ENCODE data around the gene CDH23.

CDH23 gene

DNA sequence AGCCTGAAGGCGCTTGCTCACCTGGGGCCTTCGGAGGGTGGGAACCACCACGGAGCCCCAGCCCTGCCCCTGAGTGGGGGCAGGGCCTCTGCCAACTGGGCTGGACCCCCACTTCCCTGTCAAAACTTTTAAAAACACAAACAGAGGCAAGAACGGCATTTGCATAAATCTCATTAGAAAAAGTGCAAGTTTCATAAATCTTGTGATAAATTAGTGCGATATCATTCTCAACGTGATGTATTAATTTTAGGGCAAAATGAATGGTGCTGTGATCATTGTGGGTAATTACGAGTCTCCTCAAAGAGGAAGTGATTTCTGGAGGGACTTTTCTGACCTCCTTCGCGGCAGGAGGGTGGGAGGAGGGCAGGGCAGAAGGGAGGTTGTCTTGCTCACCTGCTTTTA lies 98.3 kb downstream of the CDH23 start:
- no peak for DNase-seq

DNA sequence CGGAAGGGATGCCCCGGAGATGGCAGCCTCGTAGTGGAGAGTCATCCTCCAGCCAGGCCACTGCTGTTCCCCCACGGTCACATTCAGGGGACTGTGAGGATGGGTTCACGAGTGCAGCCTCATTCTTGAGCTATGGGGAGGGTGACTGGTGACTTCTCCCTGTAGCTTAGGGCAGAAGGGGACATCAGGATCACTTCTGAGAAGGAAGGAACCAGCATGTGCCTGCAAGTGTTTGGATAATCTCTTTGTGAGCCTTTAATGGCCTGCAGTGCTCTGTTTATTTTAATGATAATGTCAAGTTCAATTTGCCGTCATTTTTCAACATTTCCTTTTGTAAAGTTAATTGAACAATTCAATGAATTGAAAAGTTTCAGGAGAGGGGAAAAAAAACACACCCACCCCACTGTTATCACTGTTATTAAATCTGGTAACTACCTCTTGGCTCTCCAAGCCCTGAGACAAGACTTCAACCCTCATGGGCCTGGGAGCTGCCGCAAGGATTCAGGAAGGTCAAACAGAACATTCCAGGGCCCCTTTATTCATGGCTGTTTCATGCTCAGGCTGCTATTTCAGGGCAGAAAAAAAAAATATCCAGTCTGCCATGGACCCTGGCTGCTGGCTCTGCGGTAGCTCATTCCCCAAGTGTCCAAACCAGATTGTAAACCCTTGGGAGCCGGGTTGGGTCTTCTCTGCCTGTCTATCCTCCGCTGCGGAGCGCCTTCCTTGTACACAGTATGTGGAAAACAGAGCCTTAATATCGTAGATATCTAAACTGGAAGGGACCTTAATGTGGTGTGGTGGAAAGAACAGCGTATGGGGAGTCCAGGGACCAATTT lies 100.4 kb downstream of the CDH23 start:
- no peak for DNase-seq

DNA sequence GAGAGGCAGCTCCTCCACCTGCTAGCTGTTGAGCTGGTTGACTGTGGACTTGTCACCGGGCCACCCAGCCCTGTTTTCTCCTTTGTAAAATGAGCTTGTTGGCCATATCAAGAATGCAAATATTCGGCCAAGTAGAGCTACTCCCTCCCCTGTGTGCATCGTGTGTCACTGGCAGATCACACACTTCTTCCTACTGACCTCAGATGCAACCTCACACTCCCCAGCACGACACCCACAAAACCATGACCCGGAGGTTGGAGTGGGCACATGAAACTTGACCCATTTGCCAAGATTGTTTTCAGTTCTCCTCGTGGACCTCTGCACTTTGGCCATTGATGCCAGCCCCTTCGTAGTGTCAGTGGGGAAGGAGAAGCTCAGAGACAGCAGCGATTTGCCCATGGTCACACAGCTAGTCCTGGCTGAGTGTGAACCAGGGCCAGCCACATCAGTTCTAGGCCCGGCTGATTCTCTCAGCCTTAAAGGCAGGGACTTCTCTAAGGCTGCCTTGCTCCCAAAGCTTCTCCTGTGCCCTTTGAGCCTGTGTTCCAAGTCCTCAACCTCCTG lies 101.1 kb downstream of the CDH23 start:
- DNase-seq = no peak

DNA sequence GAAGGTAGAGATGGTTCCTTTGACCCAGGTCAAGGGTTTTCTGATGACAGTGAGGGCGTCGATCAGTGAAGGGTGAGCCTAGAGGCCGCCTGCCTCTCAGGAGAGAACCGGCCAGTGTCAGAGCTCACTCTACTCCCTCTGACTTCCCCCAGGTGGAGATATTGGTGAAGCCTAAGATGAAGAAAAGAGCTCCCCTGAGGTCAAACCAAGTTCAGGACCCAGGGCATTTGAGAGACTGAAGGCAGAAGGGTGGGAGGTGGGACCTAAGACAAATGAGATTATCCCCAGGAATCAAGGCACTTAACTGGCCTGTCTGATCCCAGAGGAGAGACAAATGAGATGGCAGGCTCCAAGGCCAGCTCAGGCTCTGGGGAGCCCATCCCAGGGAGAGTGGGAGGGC lies 104.7 kb downstream of the CDH23 start:
- no peak for DNase-seq

DNA sequence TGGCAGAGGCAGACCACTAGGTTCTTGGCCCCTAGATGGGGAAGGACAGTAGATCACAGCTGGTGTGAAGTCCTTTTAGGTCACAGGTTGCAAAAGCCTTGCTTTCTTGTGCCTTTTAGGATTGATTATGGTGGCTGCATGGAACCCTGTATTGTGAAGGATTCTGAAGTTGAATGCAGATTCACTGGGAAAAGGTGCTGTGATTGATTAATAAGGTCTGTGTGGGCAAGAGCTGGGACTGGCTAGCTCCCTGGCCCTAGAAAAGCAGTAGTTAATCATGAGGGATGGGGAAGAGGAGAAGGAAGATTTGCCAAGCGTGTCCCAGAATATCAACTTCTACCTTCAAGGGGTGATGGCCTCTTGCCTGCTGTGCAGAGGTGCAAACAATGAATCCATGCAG lies 105.5 kb downstream of the CDH23 start:
- no peak for DNase-seq

DNA sequence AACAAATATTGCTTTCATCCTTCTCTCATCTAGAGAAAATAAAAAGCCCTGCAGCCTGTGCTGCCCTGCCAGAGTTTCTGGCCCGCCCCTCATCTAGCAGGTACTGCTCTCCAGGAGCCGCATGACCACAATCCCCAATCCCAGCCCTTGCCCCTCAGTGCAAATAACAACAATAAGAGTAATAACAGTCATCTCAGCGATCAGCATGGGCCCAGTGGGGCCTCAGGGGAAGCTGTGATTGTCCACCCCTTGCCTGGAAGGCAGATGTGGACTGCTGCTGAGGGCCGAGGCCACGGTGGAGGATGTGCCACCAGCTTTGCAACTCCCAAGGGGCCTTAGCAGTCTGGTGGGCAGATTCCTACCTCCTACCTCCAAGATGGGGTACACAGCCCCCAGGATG lies 106.1 kb downstream of the CDH23 start:
- no peak for DNase-seq

DNA sequence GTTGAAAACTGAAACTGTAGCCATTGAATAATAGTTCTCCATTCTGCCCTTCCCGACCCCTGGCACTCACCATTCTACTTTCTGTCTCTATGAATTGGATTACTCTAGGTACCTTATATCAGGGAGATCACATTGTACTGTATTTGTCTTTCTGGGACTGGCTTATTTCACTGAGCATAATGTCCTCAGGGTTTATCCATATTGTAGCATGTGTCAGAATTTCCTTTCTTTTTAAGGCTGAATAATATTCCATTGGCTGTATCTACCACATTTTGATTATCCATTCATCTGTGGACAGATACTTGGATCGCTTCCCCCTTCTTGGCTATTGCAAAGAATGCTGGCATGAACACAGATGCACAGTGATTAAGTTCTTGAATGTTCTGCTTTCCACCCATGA lies 107.4 kb downstream of the CDH23 start:
- DNase-seq = no peak

DNA sequence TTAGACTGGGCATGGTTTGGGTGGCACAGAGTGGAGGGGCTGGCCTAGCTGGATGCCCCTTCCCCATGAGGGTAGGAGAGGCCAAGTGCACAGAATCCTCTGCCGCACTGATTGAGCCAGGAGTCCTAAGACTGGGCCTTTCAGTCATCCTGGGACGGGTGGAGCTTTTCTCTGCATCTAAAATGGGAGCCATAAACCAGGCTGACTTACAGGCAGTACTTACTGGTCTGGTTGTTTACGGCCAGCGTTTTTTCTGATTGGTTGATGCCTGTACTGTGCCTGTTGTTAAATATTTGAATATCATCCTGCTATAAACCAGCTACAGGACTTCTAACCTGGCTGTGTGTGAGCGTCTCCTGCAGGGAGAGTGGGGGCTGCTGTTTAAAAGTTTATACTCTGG lies 107.8 kb downstream of the CDH23 start:
- DNase-seq = no peak

DNA sequence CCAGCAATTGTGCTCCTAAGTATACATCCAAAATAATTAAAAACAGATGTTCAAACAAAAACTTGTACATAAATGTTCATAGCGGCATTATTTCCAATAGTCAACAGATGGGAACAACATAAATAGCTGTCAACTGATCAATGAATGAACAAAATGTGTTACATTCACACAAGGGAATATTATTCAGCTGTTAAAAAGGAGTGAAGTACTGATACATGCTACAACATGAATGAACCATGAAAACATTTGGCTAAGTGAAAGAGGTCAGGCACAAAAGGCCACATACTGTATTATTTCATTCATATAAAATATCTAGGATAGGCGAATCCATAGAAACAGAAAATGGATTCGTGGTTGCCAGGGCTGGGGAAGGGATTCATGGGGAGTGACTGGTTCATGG lies 109.1 kb downstream of the CDH23 start:
- DNase-seq = no peak

DNA sequence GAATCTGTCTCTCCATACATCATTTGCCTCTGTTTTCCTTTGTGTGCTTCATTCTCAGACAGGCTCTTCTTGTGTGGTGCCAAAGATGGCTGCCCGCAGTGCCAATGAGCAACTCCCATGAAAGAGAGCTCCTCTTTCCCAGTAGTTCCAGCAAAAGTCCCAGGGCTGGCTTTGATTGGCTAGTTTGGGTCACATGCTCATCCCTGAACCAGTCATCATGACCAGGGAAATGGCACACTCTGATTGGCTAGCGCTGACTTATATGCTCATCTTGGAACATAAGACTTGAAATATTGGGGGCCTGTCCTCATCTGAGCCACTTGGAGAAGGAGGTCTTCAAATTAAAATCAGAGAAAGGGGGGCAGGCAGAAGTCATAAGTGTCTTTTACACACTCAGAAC lies 112.7 kb downstream of the CDH23 start:
- DNase-seq = no peak

DNA sequence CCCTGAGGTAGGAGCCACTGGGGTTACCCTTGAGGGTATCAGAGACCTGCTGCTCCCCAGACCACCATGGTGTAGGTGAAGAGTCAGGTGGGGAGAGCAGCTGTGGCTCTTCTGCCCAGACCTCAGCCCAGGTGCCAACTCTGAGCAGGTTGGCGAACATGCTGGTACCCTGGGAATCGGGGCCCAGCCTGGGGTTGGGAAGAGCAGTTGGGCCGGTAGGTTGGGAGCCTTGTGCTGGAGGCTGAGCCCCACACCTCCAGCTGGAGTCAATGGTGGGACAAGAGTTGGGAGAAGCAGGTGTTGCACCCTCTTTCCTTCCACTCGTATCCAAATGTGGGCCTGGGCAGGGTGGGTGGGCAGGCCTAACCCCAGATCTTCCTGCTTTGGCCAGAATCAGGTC lies 114.5 kb downstream of the CDH23 start:
- no peak for DNase-seq

DNA sequence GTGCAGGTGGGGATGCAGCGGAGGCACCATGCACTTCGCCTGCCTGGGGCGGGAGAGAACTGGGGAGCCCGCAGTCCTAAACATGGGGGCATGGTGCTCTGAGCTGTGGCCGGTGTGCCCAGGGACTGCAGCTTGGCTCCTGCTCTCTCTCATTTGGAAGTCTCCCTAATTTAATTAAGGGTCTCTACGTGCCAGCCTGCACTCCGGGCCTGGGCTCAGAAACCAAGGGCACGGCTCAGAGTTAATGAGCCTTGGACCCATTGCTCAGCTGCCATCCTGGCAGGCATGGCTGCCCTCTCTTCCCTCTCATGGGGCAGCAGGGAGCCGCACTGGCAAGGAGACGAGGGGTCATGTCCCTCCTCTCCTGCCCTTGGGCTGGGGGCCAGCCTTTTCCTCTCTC lies 115.6 kb downstream of the CDH23 start:
- DNase-seq = no peak

DNA sequence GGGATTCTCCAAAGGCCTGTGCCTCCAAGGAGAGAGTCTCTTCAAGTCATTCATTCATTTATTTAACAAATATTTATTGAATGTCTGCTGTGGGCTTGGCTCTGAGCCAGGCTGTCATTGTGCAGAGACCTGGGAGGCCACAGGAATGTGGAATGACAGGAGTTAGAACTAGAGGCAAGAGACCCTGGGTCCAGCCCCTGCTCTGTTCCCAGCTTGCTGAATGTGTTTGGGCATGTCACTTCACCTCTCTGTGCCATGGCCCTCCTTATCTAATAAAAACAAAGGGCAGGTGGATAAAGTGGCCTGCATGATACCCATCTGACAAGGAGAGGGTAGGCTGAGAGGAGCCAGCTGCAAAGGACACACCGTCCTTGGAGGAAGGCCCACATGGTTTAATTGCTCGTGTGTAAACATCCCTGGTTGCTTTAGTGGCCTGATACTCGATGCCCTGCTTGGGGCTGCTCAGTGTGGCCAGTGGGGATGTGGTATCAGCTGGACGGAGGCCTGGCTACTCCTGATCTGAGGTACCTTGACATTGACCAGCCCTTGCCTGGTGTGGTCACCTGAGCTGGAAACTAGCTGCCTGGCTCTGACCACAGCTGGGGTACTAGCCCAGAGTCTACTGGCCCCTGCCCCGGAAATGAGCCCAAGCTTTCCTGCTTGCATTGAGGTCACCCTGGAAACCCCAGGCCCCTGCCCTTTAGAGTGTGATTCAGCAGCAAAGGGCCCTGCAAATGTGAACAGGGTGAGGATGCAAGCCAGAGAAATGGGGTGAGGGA lies 116.2 kb downstream of the CDH23 start:
- DNase-seq = no peak

DNA sequence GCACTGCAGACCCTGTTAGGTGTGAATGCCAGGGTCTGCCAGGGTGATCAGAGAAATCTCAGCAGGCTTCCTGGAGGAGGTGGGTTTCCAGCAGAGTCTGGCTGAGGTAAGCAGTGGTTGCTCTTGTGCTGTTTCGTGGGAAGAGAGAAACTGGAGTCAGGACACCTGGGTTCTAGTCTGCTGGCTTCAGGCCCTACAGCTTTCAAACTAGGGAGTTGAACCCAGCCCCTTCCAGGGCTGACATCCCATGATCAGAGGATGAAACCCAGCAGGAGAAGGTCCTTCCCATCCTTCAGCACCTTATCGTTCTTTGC lies 116.8 kb downstream of the CDH23 start:
- DNase-seq = no peak

DNA sequence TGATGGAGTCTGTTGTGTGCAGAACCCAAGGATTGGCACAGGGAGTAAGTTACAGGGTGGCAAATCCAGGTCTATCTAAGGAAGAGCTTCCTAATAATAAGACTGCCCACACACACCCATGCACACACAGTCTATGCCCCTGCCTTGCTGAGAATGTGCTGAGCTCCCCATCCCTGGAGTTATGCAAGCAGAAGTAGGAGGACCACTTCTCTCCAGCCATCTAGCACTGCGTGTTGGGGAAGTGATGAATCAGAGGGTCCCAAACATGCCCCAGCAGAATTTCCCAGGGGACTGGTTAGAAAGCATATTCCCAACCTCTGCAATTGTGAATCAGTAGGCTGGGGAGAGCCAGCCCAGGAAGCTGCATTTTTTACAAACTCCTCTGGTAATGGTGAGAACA lies 117.2 kb downstream of the CDH23 start:
- no peak for DNase-seq

DNA sequence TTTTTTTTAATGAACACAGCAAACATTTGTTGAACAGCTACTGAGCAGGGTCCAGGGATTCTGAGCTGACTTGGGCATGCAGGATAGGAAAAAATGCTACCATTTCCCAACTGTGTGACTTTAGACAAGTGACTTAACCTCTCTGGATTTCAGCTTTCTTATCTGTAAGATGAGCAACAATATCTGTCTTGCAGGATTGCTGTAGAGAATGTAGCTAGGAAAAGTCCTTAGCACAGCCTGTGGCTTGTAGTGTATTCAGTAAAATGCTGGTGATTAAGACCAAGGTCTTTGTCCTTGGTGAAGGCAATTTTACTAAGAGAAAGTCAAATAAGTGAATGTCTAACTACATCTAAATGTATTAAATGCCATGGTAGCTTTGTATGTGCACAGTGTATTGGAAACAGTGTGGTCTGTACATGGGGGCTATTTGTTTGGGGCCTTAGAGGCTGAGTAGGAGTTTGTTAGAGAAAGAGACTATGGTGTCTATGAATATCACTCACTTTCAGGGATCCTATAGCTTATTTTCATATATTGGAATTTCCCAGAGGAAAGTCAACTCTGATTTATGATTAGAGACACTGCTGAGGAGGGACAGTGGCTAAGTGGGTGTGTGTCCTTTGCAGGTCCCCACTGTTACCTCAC lies 118.9 kb downstream of the CDH23 start:
- no peak for DNase-seq

DNA sequence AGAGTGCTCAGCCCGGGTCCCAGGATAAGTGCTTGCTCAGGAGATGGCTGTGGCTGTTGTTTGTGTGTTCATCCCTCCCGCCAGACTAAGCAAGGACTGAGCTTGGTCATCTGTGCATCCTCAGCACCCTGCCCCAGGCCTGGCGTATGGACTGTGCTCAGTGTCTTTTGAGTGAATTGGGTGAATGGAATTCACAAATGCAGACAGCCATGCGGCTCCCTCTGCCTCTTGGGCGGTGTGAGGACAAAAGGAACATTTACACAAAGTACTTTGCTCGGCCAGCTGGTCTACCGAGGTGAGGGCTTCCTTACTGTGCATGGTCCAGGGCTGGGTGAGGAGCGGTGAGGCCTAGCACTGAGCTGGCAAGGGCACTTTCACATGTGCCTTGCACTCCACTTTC lies 120.2 kb downstream of the CDH23 start:
- DNase-seq = no peak

DNA sequence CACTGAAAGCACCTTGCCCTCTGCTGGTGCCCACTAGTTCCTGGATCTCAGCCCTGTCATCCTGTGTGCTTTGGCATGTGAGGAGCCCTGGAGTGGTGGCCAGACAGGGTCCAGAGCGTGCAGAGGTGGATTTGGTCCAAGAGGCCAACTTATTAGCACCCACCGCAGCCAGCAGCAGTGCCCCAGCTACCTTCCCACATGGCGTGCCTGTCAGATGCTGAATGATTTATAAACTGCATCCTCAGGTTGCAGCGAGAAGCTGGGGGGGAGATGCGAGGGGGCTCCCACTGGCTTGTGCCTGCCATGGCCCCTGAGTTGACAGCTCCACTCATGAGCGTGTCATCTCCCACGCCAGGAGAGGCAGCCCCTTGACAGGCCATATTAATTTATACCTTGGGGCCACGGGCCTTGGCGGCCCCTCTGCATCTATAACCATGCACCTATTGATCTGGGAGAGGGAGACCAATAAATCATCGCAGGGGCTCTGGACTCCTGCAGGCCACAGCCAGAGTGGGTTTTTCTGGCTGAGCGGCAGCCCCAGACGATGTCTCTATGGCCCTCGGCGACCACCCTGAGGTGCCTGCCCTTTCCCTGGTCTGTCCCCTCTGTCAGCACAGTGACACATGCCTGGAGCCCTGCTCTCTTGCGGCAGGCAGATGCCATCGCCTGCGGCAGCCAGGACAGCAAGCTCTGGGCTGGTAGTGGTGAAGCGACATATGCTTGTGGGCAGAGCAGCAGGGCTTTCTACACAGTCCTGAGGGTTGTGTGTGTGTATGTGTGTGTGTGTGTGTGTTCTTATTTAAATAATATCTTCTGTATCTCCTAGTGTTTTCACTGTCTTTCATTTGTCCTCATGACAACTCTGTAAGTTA lies 120.8 kb downstream of the CDH23 start:
- DNase-seq = no peak

DNA sequence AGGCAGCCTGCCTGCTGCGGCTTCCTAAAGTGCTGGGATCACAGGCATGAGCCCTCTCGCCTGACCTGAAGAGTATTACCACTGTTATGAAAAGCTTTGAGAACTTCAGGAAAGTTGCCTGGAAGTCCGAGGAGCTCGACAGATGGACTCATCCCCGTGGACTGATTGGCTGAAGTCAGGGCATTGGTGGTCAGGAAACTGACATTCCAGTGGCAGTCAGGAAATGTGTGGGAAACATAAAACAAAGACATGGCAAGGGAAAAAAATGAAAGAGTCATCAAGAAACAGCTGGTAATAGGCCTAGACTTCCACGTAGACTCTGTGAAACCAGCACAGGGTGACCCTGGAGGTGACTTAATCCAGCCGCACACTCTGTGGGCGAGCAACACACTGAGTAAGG lies 123.3 kb downstream of the CDH23 start:
- no peak for DNase-seq

DNA sequence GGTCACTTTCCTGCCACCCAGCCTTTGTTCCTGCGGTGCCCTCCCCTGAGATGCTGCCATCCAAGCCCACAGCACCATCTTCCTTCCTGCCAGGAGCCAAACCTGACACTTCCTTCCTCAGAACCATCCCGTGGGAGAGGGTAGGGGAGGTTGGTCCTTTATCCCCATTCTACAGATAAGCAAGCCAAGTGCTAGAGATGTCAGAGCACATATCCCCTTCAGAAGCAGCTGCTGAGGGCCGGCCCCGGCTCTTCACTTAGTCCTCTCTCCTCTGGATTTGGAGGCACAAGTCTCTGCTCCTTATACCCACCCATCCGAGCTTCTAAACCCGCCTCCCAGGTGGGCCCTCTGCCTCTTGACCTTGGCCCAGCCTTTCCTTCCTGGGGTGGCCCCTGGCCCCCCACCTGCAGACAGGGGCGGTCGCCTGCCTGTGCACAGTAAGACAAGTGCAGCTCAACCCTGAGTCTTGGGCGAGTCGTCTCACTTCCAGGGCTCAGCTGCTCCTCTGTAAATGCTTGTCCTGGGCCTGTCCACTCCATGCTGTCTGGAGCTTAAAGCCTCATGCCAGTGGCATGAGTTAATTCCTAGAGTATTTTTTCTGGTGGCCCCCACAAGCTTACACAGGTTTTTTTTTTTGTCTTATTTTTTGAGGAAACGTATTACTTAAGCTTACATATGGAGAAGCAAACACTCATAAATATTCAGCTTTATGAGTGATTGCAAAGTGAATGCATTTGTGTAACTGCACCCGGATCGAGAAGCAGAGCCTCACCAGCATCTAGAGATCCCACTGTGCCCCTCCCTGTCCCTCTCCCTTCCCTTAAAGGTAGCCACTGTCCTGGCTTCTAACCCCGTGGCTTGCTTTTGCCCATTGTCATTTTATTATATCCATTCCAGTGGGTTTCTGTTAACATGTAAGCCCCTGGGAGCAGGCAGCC lies 125.1 kb downstream of the CDH23 start:
- no peak for DNase-seq

DNA sequence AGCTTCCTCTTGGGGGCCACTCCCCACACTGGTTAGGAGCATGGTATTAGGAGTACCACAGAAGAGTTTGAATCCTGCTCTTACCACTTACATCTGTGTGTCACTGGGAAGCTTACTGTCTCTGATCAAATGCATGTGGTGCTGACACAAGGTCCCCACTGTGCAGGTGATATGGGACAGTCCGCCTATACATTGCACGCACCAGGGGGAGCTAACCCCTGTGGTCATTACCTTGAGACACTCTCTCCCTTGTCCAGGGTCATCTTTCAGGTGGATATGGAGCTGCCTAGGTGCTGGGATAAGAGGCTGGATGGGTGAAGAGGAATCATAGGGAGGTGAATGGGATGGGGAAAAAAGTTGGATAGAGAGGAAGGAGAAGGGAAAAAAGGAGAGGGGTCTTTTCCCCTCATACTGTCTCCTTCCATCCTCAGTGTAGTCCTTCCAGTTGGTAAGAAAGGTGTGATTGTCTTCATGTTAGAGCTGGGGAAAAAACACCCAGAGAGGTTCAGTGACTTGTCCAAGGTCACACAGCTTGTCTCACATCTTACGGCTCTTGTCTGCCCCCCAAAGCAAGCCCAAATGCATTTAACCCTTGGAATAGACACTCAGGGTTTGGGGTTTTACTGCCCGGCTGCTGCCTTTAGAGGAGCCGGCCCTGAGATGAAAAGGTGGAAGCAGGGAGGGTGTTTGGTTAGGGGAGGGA lies 125.9 kb downstream of the CDH23 start:
- no peak for DNase-seq

Data from NCI-H1436 treated with DMSO at 0.1 percent for 48 hours (cell line).